ENCODE results near the gene FGF5. TPM values are rescaled to one million over a fixed set of nuclear protein-coding genes. Genes with fewer than 3 reads are reported as not detected.
"Not testable (repeated sequence)": the region's sequence is repeated elsewhere in the genome, so short reads cannot be mapped to it uniquely, and the experiment has no call there.

The FGF5 gene
- total RNA-seq, 1 donor from 2014 or later = not detected

- H3K4me3 Mint-ChIP-seq = no peak overlapping the region
- H3K27me3 Mint-ChIP-seq (ENCODE audit: low read depth) = peaks cover 25% of the 10 kb centered on the region
- no peak for DNase-seq (ENCODE audit: low read depth, low spot score)
- TF ChIP-seq CTCF (conservative IDR thresholded peaks at IDR 0.05) = no peak
- H3K9me3 Mint-ChIP-seq = no peaks in the 10 kb centered on the region
- no peaks in the 10 kb centered on the region for H3K4me1 Mint-ChIP-seq
- no peak overlapping the region for H3K27ac Mint-ChIP-seq (ENCODE audit: unreplicated experiment)
- H3K36me3 Mint-ChIP-seq (ENCODE audit: low read depth) = no peaks in the 10 kb centered on the region
Observed at GRCh38 chr4:80240976-80241375, 25.5 kb upstream of the FGF5 start.

- Mint-ChIP-seq H3K36me3 (ENCODE audit: low read depth) (no peaks in the 10 kb centered on the region), H3K27me3 (ENCODE audit: low read depth) (peaks cover 45% of the 10 kb centered on the region), H3K4me3 (no peak overlapping the region), H3K9me3 (no peaks in the 10 kb centered on the region), H3K27ac (ENCODE audit: unreplicated experiment) (no peak overlapping the region), H3K4me1 (no peaks in the 10 kb centered on the region)
- no peak for DNase-seq (ENCODE audit: low read depth, low spot score)
- TF ChIP-seq CTCF (conservative IDR thresholded peaks at IDR 0.05) = no peak
Observed at GRCh38 chr4:80243274-80244018, 23.0 kb upstream of the FGF5 start.

GRCh38 chr4:80247484-80247883 lies 19.0 kb upstream of the FGF5 start:
- not testable (repeated sequence) for H3K9me3 Mint-ChIP-seq; H3K4me1 Mint-ChIP-seq; H3K4me3 Mint-ChIP-seq; H3K36me3 Mint-ChIP-seq (ENCODE audit: low read depth); H3K27ac Mint-ChIP-seq (ENCODE audit: unreplicated experiment); DNase-seq (ENCODE audit: low read depth, low spot score)
- peaks cover 59% of the 10 kb centered on the region for H3K27me3 Mint-ChIP-seq (ENCODE audit: low read depth)

GRCh38 chr4:80249144-80249543 lies 17.3 kb upstream of the FGF5 start:
- Mint-ChIP-seq H3K36me3 (ENCODE audit: low read depth) (no peaks in the 10 kb centered on the region), H3K9me3 (no peaks in the 10 kb centered on the region), H3K4me1 (no peaks in the 10 kb centered on the region), H3K27ac (ENCODE audit: unreplicated experiment) (no peak overlapping the region), H3K27me3 (ENCODE audit: low read depth) (peaks cover 59% of the 10 kb centered on the region), H3K4me3 (no peak overlapping the region)
- no peak for DNase-seq (ENCODE audit: low read depth, low spot score)
- no peak for TF ChIP-seq CTCF (conservative IDR thresholded peaks at IDR 0.05)

- no peaks in the 10 kb centered on the region for H3K4me1 Mint-ChIP-seq
- peaks cover 65% of the 10 kb centered on the region for H3K27me3 Mint-ChIP-seq (ENCODE audit: low read depth)
- no peak overlapping the region for H3K27ac Mint-ChIP-seq (ENCODE audit: unreplicated experiment)
- DNase-seq (ENCODE audit: low read depth, low spot score) = no peak
- no peak for TF ChIP-seq CTCF (conservative IDR thresholded peaks at IDR 0.05)
- no peak overlapping the region for H3K4me3 Mint-ChIP-seq
- no peaks in the 10 kb centered on the region for H3K9me3 Mint-ChIP-seq
- H3K36me3 Mint-ChIP-seq (ENCODE audit: low read depth) = no peaks in the 10 kb centered on the region
Observed at GRCh38 chr4:80252427-80252826, 14.0 kb upstream of the FGF5 start.

- Mint-ChIP-seq H3K4me1 (no peaks in the 10 kb centered on the region), H3K9me3 (no peaks in the 10 kb centered on the region), H3K36me3 (ENCODE audit: low read depth) (no peaks in the 10 kb centered on the region), H3K4me3 (no peak overlapping the region), H3K27me3 (ENCODE audit: low read depth) (peaks cover 67% of the 10 kb centered on the region), H3K27ac (ENCODE audit: unreplicated experiment) (no peak overlapping the region)
- no peak for DNase-seq (ENCODE audit: low read depth, low spot score)
- no peak for TF ChIP-seq CTCF (conservative IDR thresholded peaks at IDR 0.05)
Observed at GRCh38 chr4:80252953-80253352, 13.5 kb upstream of the FGF5 start.
